GM13976 (cell line): ENCODE data around the gene TACC2.

Experiments
- DNase-seq: peaks from one replicate; pipeline ENCODE4 v3.0.0; 2012; ENCODE audit warnings: low spot score
- CTCF ChIP-seq: IDR thresholded peaks from 2 replicates; pipeline ENCODE4 v1.5.1; 2012; ENCODE audit warnings: borderline replicate concordance, mild to moderate bottlenecking; ENCODE audit not compliant: insufficient read depth; ENCODE audit errors: extremely low read depth, missing control alignments, control extremely low read depth
- in situ Hi-C: fragments of 300-500 bp; cut with MboI; formaldehyde crosslinking; loops from one replicate; pipeline ENCODE4 v1.12.0; 2022; ENCODE audit warnings: low sequenced_read_pairs, mixed read lengths, inconsistent platforms; ENCODE audit not compliant: unreplicated experiment

The TACC2 gene

DNA sequence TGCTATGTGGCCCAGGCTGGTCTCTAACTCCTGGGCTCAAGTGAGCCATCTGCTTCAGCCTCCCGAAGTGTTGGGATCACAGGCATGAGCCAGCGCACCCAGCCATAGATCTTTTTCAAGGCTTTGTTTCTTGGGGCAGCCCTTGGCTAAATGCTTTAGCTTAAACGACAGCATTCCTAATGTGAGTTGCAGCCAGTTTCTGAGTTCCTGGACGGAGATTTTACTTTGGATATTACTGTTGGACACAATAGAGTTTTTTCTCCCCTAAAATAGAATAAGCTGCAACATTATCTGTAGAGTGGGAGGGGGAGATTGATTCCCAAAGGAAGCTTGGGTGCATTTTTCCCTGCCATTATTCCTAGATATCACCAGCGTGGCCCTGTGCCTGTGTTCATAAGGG, 179.1 kb downstream of the TACC2 start:
- DNase-seq: no peak
- in situ Hi-C loops: no loop called here
- TF ChIP-seq CTCF: no peak

DNA sequence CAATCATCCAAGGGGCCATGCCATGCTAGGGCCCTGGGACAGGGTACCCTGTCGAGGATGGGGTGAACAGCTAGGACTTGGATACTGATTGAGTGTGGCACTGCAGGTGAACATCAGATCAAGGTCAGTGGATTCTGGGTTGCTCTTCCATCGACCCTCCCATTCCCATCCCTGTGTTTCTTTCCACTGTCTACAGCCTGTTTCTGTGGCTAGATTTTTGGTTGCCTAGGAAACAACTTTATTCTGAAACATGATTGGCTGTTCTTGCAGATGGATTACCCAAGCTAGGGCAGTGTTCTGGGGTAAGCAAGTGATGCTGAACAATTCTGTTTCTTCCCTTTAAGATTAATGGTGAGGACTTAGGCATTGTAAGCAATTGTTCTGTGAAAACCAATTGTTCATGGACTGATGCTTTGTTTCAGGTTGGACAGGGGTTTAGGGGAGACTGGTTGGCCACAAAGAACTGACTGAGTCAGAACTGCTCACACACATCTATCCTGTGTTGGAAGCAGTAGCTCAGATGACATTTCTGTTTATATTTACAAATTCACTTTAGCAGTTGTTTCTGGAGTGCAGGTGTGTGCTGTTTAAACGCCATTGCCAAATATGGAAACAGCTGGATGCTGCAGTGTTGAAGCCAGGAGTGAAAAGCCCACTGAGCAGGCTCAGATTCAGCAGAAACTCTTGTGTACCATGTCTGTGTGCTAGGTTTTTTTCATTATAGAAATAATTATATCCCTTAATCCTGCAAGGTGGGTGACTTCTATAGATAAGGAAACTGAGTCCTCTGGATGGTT, 179.8 kb downstream of the TACC2 start:
- in situ Hi-C loops: no loop called here
- no peak for TF ChIP-seq CTCF
- no peak for DNase-seq

GRCh38 chr10:122170802-122171201, 181.8 kb downstream of the TACC2 start:
- in situ Hi-C loops: no loop called here
- TF ChIP-seq CTCF: no peak
- DNase-seq: no peak

DNA sequence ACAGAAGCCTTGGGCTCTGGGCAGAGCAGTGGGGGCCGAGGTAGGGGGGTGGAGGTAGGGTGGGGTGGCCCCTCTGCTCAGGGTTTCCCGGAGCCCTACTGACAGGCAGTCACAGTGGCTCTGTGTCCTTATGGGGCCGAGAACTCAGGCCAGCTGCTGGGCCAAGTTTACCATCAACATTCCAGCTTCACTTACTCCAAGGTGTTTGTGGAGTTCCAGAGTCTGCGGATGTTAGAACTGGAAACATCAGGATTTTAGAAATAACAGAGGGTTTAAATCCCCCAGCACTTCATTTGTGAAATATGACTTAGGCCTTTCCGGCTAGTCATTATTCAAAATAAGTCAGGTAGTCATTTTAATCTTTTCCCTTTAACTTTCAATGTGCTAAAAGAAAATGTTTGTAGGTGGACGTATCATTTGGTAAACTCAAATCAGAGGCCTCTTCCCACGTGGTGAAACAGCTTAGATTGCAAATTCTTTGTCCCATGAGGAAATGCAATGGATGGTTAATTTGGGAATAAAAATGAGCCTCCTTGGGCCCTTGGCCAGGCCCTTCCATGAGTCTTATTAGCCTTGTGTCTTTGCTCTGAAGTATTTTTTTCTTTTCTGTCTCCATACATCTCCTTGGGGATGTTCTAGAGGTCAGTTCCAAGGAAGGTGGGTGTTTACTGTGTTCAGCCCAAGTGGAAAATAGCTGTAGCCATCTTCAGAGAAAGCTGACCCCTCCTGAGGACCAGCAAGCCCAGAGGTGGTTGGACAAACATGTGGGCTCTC, 182.5 kb downstream of the TACC2 start:
- DNase-seq: no peak
- TF ChIP-seq CTCF: no peak
- in situ Hi-C loops: no loop called here

DNA sequence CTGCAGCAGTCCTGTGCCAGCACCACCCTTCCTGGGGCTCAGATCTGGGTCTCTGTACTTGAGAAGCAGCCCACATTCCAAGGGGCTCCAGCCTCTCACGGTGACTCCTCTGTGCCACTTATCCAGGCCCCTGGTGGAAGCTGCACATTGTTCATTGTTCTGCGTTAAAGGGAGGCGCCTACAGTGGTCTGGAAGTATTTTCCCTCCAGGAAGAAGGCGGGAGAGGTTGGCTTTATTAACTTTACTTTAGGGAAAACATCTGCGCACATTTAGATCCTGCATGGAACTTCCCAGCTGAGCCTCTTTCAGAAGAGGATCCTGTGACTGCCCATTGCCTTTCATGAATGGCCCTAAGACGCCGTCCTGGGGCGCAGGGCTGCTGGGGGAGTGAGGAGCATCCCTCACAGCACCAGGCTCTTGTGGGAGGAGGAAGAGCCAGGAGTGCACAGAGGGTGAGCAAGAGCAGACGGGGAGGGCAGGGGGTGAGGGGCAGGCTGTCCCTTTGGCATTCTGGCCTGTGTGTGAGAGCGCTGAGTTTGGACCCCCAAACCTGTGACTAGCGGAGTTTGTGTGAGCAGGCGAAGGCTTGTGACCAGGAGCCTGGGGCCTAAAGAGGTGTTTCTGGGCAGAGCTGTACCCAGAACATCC, 183.5 kb downstream of the TACC2 start:
- in situ Hi-C loops: no loop called here
- no peak for DNase-seq

More for the DNA sequence above, 183.5 kb downstream of the TACC2 start:
- no peak for TF ChIP-seq CTCF
